MCF 10A (cell line): ENCODE data around the gene WFDC5. TPM values are rescaled to one million over a fixed set of nuclear protein-coding genes. Genes with fewer than 3 reads are reported as not detected.

Source experiments
- BruUV-seq: library from RNA; stranded (reverse); fragments of 400-500 nt; replicated peaks from 2 replicates; lab custom pipeline; 2021; lab: Mats Ljungman, UMichigan
- CTCF ChIA-PET: fragments of 300-600 bp; sonication (Branson Sonifier 250); formaldehyde crosslinking; extraction: SDS; loops from one replicate; lab custom pipeline; 2021; ENCODE audit warnings: antibody characterized with exemption, inconsistent platforms; lab: Yijun Ruan, JAX
- POLR2A ChIA-PET: fragments of 300-600, 350-650 bp; sonication (Branson Sonifier 250); formaldehyde crosslinking; extraction: SDS; loops from one replicate; lab custom pipeline; 2020; ENCODE audit warnings: antibody characterized with exemption, inconsistent platforms; lab: Yijun Ruan, JAX
- DNase-seq: peaks from one replicate; pipeline ENCODE4 v3.0.0-alpha.2; 2018; ENCODE audit not compliant: unreplicated experiment
- H3K27ac Mint-ChIP-seq: one replicate; pipeline ENCODE4 v1.8.0; 2022; ENCODE audit warnings: mild to moderate bottlenecking, low read depth, mixed read lengths; ENCODE audit not compliant: unreplicated experiment
- H3K27me3 Mint-ChIP-seq: one replicate; pipeline ENCODE4 v1.8.0; 2022; ENCODE audit warnings: mixed read lengths; ENCODE audit not compliant: insufficient read depth, unreplicated experiment
- H3K36me3 Mint-ChIP-seq: one replicate; pipeline ENCODE4 v1.8.0; 2022; ENCODE audit warnings: mild to moderate bottlenecking, moderate library complexity, mixed read lengths; ENCODE audit not compliant: insufficient read depth, unreplicated experiment
- H3K4me1 Mint-ChIP-seq: one replicate; pipeline ENCODE4 v1.8.0; 2022; ENCODE audit warnings: mixed read lengths; ENCODE audit not compliant: insufficient read depth, unreplicated experiment
- H3K4me3 Mint-ChIP-seq: one replicate; pipeline ENCODE4 v1.8.0; 2022; ENCODE audit warnings: mild to moderate bottlenecking, moderate library complexity, mixed read lengths; ENCODE audit not compliant: unreplicated experiment
- H3K9me3 Mint-ChIP-seq: one replicate; pipeline ENCODE4 v1.8.0; 2022; ENCODE audit warnings: mixed read lengths; ENCODE audit not compliant: unreplicated experiment
- CTCF ChIP-seq: fragments of 200-600 bp; IDR thresholded peaks from one replicate; pipeline ENCODE4 v1.8.0; 2022; ENCODE audit warnings: antibody characterized with exemption, mild to moderate bottlenecking; ENCODE audit not compliant: unreplicated experiment
- intact Hi-C: fragments of 100-400 bp; cut with micrococcal nuclease; formaldehyde crosslinking; loops from 2 replicates; pipeline ENCODE4 v1.14.1; 2022
- total RNA-seq: library from RNA; stranded (reverse); gene quantifications from 2 replicates; pipeline ENCODE4 v1.2.3, GENCODE V29; 2022

The WFDC5 gene
- total RNA-seq, 1 experiment from 2014 or later: not detected

- DNase-seq: no peak
- Mint-ChIP-seq H3K4me1 (peaks cover 13% of the 10 kb centered on the region), H3K27me3 (no peaks in the 10 kb centered on the region), H3K27ac (no peak overlapping the region), H3K9me3 (no peaks in the 10 kb centered on the region), H3K4me3 (no peak overlapping the region), H3K36me3 (peaks cover 46% of the 10 kb centered on the region)
- TF ChIP-seq CTCF: no peak
- ChIA-PET CTCF (interaction anchor here (0.7 to 4.2 kb wide), 5 partner anchors 19 to 239 kb away, joined by 3 to 53 read pairs (median 5); no protein-coding TSS in a partner anchor), POLR2A (interaction anchor here (0.7 to 2.8 kb wide), 2 partner anchors 8 to 12 kb away, joined by 3 to 39 read pairs; no protein-coding TSS in a partner anchor)
- intact Hi-C loops: no loop called here
- no TSS peak for BruUV-seq
Observed at GRCh38 chr20:45073221-45073620, 41.8 kb downstream of the WFDC5 start.

- TF ChIP-seq CTCF: no peak
- Mint-ChIP-seq H3K4me1 (peaks cover 18% of the 10 kb centered on the region), H3K9me3 (no peaks in the 10 kb centered on the region), H3K27ac (no peak overlapping the region), H3K27me3 (no peaks in the 10 kb centered on the region), H3K4me3 (no peak overlapping the region), H3K36me3 (peaks cover 34% of the 10 kb centered on the region)
- intact Hi-C loops: no loop called here
- CTCF ChIA-PET: interaction anchor here (0.7 to 4.2 kb wide), 15 partner anchors 11 to 365 kb away, joined by 3 to 53 read pairs (median 4); no protein-coding TSS in a partner anchor
- POLR2A ChIA-PET: interaction anchor here (1.1 to 2.8 kb wide), 10 partner anchors 7 to 33 kb away, joined by 3 to 39 read pairs (median 9); no protein-coding TSS in a partner anchor
- no TSS peak for BruUV-seq
- no peak for DNase-seq
Observed at GRCh38 chr20:45072066-45072465, 42.9 kb downstream of the WFDC5 start.

GRCh38 chr20:45070932-45071632, 43.9 kb downstream of the WFDC5 start:
- H3K9me3 Mint-ChIP-seq: no peaks in the 10 kb centered on the region
- ChIA-PET POLR2A (interaction anchor here (0.6 to 2.8 kb wide), 24 partner anchors 8 to 468 kb away, joined by 3 to 39 read pairs (median 5); partner anchors contain the start of genes SDC4, SLPI and TOMM34), CTCF (interaction anchor here (0.6 to 4.2 kb wide), 20 partner anchors 9 to 467 kb away, joined by 3 to 53 read pairs (median 4); no protein-coding TSS in a partner anchor)
- H3K4me3 Mint-ChIP-seq: no peak overlapping the region
- H3K27ac Mint-ChIP-seq: no peak overlapping the region
- no TSS peak for BruUV-seq
- peaks cover 26% of the 10 kb centered on the region for H3K36me3 Mint-ChIP-seq
- peaks cover 21% of the 10 kb centered on the region for H3K4me1 Mint-ChIP-seq
- intact Hi-C loops: no loop called here
- TF ChIP-seq CTCF: no peak
- peak; percentile 76 for DNase-seq
- H3K27me3 Mint-ChIP-seq: no peaks in the 10 kb centered on the region

GRCh38 chr20:45069261-45069660, 45.7 kb downstream of the WFDC5 start:
- ChIA-PET CTCF (interaction anchor here (0.6 to 4.2 kb wide), 2 partner anchors 26 to 96 kb away, joined by 3 to 53 read pairs; no protein-coding TSS in a partner anchor), POLR2A (no interaction called here)
- Mint-ChIP-seq H3K36me3 (peaks cover 24% of the 10 kb centered on the region), H3K4me3 (no peak overlapping the region), H3K4me1 (peaks cover 34% of the 10 kb centered on the region), H3K27me3 (no peaks in the 10 kb centered on the region), H3K27ac (peak overlapping the region; percentile 29), H3K9me3 (no peaks in the 10 kb centered on the region)
- no TSS peak for BruUV-seq
- intact Hi-C loops: no loop called here
- no peak for DNase-seq
- no peak for TF ChIP-seq CTCF
